Activated T-helper 1 cell treated with Interleukin-2 at 50 U/mL for 16 hours (primary cell): Measurements from ENCODE around the gene MYO10.

Source experiments
- DNase-seq: peaks from one replicate; pipeline ENCODE4 v3.0.0-alpha.2; 2020; ENCODE audit warnings: low read depth

MYO10 gene

GRCh38 chr5:16916262-16916878 lies 19.7 kb downstream of the MYO10 start:
- DNase-seq = no peak

- DNase-seq = no peak
These were observed 21.5 kb downstream of the MYO10 start for GRCh38 chr5:16914584-16914983.

- no peak for DNase-seq
These were observed 22.0 kb downstream of the MYO10 start for GRCh38 chr5:16914108-16914435.

- no peak for DNase-seq
These were observed 22.6 kb downstream of the MYO10 start for GRCh38 chr5:16913187-16914107.

GRCh38 chr5:16912080-16912479 lies 24.0 kb downstream of the MYO10 start:
- DNase-seq = no peak

GRCh38 chr5:16909464-16909863 lies 26.6 kb downstream of the MYO10 start:
- no peak for DNase-seq

- no peak for DNase-seq
These were observed 28.8 kb downstream of the MYO10 start for GRCh38 chr5:16907270-16907669.

GRCh38 chr5:16906255-16906654 lies 29.8 kb downstream of the MYO10 start:
- no peak for DNase-seq

- DNase-seq = no peak
These were observed 32.4 kb downstream of the MYO10 start for GRCh38 chr5:16903480-16904300.

GRCh38 chr5:16902846-16903245 lies 33.2 kb downstream of the MYO10 start:
- no peak for DNase-seq

- DNase-seq = no peak
These were observed 35.0 kb downstream of the MYO10 start for GRCh38 chr5:16901021-16901644.

GRCh38 chr5:16899171-16899570 lies 36.9 kb downstream of the MYO10 start:
- DNase-seq = no peak

- DNase-seq = no peak
These were observed 38.3 kb downstream of the MYO10 start for GRCh38 chr5:16897800-16898199.

- no peak for DNase-seq
These were observed 38.8 kb downstream of the MYO10 start for GRCh38 chr5:16897284-16897704.

- DNase-seq = no peak
These were observed 39.3 kb downstream of the MYO10 start for GRCh38 chr5:16896767-16897166.

- DNase-seq = no peak
These were observed 41.6 kb downstream of the MYO10 start for GRCh38 chr5:16894236-16895057.

GRCh38 chr5:16891033-16891432 lies 45.1 kb downstream of the MYO10 start:
- no peak for DNase-seq

GRCh38 chr5:16889972-16890519 lies 46.0 kb downstream of the MYO10 start:
- DNase-seq = no peak

- DNase-seq = no peak
These were observed 46.7 kb downstream of the MYO10 start for GRCh38 chr5:16889203-16889971.

GRCh38 chr5:16888694-16889124 lies 47.4 kb downstream of the MYO10 start:
- no peak for DNase-seq
